Measurements from ENCODE around the gene CNTNAP2.

DNA sequence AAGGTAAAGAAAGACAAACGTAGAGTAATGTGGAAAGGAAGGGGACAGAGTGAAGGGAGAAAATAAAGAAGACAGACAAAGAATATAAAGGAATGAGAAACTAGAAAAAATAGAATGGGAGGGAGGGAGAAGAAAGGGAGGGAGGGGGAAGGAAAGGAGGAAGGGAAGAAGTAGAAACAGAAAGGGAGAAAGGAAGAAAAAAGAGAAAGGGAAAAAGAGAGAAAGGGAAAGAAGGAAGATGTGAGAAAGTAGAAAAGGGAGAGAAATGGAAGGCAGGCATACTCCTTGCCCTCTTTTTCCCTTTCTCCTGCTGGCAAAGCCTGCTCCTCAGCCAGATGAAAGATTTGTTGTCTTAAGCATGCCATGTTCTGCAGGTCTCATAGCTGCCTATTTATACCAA is 1336.2 kb downstream of the CNTNAP2 start:
- TF ChIP-seq, protein P1, sequence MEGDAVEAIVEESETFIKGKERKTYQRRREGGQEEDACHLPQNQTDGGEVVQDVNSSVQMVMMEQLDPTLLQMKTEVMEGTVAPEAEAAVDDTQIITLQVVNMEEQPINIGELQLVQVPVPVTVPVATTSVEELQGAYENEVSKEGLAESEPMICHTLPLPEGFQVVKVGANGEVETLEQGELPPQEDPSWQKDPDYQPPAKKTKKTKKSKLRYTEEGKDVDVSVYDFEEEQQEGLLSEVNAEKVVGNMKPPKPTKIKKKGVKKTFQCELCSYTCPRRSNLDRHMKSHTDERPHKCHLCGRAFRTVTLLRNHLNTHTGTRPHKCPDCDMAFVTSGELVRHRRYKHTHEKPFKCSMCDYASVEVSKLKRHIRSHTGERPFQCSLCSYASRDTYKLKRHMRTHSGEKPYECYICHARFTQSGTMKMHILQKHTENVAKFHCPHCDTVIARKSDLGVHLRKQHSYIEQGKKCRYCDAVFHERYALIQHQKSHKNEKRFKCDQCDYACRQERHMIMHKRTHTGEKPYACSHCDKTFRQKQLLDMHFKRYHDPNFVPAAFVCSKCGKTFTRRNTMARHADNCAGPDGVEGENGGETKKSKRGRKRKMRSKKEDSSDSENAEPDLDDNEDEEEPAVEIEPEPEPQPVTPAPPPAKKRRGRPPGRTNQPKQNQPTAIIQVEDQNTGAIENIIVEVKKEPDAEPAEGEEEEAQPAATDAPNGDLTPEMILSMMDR (IDR thresholded peaks at IDR 0.05): no peak
- no peak for TF ChIP-seq POLR2AphosphoS5 (IDR thresholded peaks at IDR 0.05)
- TF ChIP-seq POLR2A (IDR thresholded peaks at IDR 0.05): no peak
- no peak for TF ChIP-seq EP300 (IDR thresholded peaks at IDR 0.05)
